OCI-LY7 (cell line): Measurements from ENCODE around the gene LYPLA2. TPM values are rescaled to one million over a fixed set of nuclear protein-coding genes. Genes with fewer than 3 reads are reported as not detected.
"Not testable (repeated sequence)": the region's sequence is repeated elsewhere in the genome, so short reads cannot be mapped to it uniquely, and the experiment has no call there.

Source experiments
- BruUV-seq: library from RNA; stranded (reverse); fragments of 400-500 nt; replicated peaks from 2 replicates; lab custom pipeline; 2021; lab: Mats Ljungman, UMichigan
- CTCF ChIA-PET: fragments of 300-600 bp; sonication (Branson Sonifier 250); formaldehyde crosslinking; loops from one replicate; lab custom pipeline; 2022; ENCODE audit warnings: antibody characterized with exemption; ENCODE audit not compliant: unreplicated experiment; lab: Charles Lee
- POLR2A ChIA-PET: fragments of 300-600 bp; sonication (Branson Sonifier 250); formaldehyde crosslinking; loops from one replicate; lab custom pipeline; 2022; ENCODE audit warnings: antibody characterized with exemption; lab: Charles Lee
- DNase-seq: peaks from one replicate; pipeline ENCODE4 v3.0.0-alpha.2; 2015; ENCODE audit warnings: low spot score
- H2AFZ ChIP-seq: fragments of 200-600 bp; sonication (generic), shearing (Covaris generic); 2 replicates; pipeline ENCODE4 v1.6.1; 2014; ENCODE audit warnings: mild to moderate bottlenecking, antibody characterized with exemption, low read length, moderate library complexity
- H3K27ac ChIP-seq: fragments of 200-600 bp; sonication (generic); 2 replicates; pipeline ENCODE4 v1.5.1; 2014; ENCODE audit warnings: mixed run types, low read depth, mild to moderate bottlenecking, moderate library complexity, low read length, inconsistent platforms; ENCODE audit not compliant: poor library complexity, severe bottlenecking
- H3K36me3 ChIP-seq: fragments of 200-600 bp; sonication (generic); 2 replicates; pipeline ENCODE4 v1.6.1; 2014; ENCODE audit warnings: mild to moderate bottlenecking, antibody characterized with exemption, low read length, moderate library complexity, mixed read lengths; ENCODE audit not compliant: insufficient read depth
- H3K4me1 ChIP-seq: fragments of 200-600 bp; sonication (generic); 2 replicates; pipeline ENCODE4 v1.5.1; 2014; ENCODE audit warnings: mild to moderate bottlenecking, low read length; ENCODE audit not compliant: insufficient read depth, poor library complexity, severe bottlenecking
- H3K4me2 ChIP-seq: fragments of 200-600 bp; sonication (generic); 2 replicates; pipeline ENCODE4 v1.6.1; 2014; ENCODE audit warnings: mild to moderate bottlenecking, low read length
- H3K4me3 ChIP-seq: fragments of 200-600 bp; sonication (generic); 2 replicates; pipeline ENCODE4 v1.5.1; 2014; ENCODE audit warnings: mild to moderate bottlenecking, low read depth, low read length; ENCODE audit not compliant: poor library complexity, severe bottlenecking
- H3K79me2 ChIP-seq: fragments of 200-600 bp; sonication (generic); 2 replicates; pipeline ENCODE4 v1.6.1; 2016; ENCODE audit warnings: low read depth, mild to moderate bottlenecking, low read length, moderate library complexity, mixed read lengths; ENCODE audit not compliant: insufficient read depth
- H3K9me2 ChIP-seq: fragments of 200-600 bp; sonication (generic); 2 replicates; pipeline ENCODE4 v1.6.1; 2016; ENCODE audit warnings: mild to moderate bottlenecking, low read length, mixed read lengths; ENCODE audit not compliant: insufficient read depth
- H3K9me3 ChIP-seq: fragments of 200-600 bp; sonication (generic); 2 replicates; pipeline ENCODE4 v1.6.1; 2014; ENCODE audit warnings: mild to moderate bottlenecking, mixed run types, low read length, mixed read lengths
- H4K20me1 ChIP-seq: fragments of 200-600 bp; sonication (generic); 2 replicates; pipeline ENCODE4 v1.6.1; 2014; ENCODE audit warnings: mild to moderate bottlenecking, antibody characterized with exemption, low read length, moderate library complexity, mixed read lengths; ENCODE audit not compliant: insufficient read depth
- EZH2phosphoT487 ChIP-seq: fragments of 200-600 bp; sonication (generic); IDR thresholded peaks from 2 replicates; pipeline ENCODE4 v1.6.1; 2018; ENCODE audit warnings: low read depth, borderline replicate concordance, mild to moderate bottlenecking, mixed run types, antibody characterized with exemption, low read length, moderate library complexity, mixed read lengths
- intact Hi-C: fragments of 100-400 bp; cut with micrococcal nuclease; formaldehyde crosslinking; loops from one replicate; pipeline ENCODE4 v1.10.0; 2022; ENCODE audit not compliant: unreplicated experiment
- total RNA-seq, 2 experiments: library from RNA; depleted of rRNA in 1 of 2; stranded (reverse); fragments of >200 nt in 1 of 2; shearing (Covaris generic) in 1 of 2; gene quantifications; 2 replicates each; pipeline ENCODE4 v1.2.3, GENCODE V29; 2014 to 2022
- TF ChIP-seq, protein P1 (sequence below): fragments of 200-600 bp; sonication (generic); conservative IDR thresholded peaks from 2 replicates; pipeline ENCODE4 v1.5.1; 2014; ENCODE audit warnings: mild to moderate bottlenecking, antibody characterized with exemption, low read length, moderate library complexity, mixed read lengths

The LYPLA2 gene
- total RNA-seq, 2 experiments from 2014 or later, result 68.3 to 91.2 TPM

DNA sequence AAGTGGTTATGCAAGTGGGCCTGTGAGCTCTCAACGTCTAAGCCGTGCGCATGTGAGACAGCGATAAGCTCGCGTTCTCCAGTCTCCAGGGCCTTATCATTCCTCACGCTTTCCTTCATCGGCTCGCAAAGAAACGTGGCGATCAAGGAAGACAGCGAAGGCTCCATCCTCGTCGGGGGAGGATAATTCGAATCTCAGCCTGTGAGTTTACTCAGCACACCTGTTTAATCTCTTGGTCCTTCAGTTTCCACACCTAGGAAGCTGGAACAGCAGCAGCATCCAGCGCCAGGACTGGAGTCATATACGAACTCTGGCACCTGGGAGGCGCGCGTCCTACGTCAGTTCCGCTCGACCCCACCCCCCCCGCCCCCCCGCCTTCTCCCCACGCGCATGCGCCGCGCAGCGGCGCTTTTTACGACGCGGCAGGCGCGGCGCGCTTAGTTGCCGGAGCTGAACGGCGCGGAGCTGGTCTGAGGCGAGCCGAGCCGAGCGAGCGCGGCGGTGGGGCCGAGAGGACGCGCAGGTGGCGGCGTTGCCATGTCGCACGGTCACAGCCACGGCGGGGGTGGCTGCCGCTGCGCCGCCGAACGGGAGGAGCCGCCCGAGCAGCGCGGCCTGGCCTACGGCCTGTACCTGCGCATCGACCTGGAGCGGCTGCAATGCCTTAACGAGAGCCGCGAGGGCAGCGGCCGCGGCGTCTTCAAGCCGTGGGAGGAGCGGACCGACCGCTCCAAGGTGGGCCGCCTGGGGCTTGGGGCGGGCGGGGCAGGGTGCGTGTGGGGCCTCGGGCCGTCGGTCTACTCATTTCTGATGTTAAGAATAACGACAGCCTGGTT is 12.7 kb upstream of the LYPLA2 start, which contains the start of gene PITHD1:
Gene PITHD1 (plus strand): TSS at position 440 of the 836 bp plus-strand sequence. CDS start 98 bp downstream, at position 538.
- Histone ChIP-seq H3K4me1 (peaks cover 29% of the 10 kb centered on the region), H3K4me3 (peak within 1 kb of the TSS; percentile 88), H4K20me1 (no peaks in the 10 kb centered on the region), H3K27ac (peak within 1 kb of the TSS; percentile 47), H3K36me3 (peaks cover 34% of the 10 kb centered on the region), H3K9me3 (no peaks in the 10 kb centered on the region), H3K79me2 (peaks cover 46% of the 10 kb centered on the region), H3K4me2 (peak within 1 kb of the TSS; percentile 82), H2AFZ (peak within 1 kb of the TSS; percentile 84), H3K9me2 (no peaks in the 10 kb centered on the region)
- BruUV-seq, result no TSS peak
- no peak for TF ChIP-seq EZH2phosphoT487
- TF ChIP-seq, protein P1, sequence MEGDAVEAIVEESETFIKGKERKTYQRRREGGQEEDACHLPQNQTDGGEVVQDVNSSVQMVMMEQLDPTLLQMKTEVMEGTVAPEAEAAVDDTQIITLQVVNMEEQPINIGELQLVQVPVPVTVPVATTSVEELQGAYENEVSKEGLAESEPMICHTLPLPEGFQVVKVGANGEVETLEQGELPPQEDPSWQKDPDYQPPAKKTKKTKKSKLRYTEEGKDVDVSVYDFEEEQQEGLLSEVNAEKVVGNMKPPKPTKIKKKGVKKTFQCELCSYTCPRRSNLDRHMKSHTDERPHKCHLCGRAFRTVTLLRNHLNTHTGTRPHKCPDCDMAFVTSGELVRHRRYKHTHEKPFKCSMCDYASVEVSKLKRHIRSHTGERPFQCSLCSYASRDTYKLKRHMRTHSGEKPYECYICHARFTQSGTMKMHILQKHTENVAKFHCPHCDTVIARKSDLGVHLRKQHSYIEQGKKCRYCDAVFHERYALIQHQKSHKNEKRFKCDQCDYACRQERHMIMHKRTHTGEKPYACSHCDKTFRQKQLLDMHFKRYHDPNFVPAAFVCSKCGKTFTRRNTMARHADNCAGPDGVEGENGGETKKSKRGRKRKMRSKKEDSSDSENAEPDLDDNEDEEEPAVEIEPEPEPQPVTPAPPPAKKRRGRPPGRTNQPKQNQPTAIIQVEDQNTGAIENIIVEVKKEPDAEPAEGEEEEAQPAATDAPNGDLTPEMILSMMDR, result no peak
- ChIA-PET CTCF (interaction anchor here (0.8 kb wide), 1 partner anchor 138 kb away, joined by 5 read pairs; no protein-coding TSS in a partner anchor), POLR2A (interaction anchor here (0.6 to 2.2 kb wide), 11 partner anchors 10 to 644 kb away, joined by 3 to 7 read pairs (median 4); partner anchors contain the start of gene CNR2)
- peak; percentile 93 for DNase-seq
- intact Hi-C loops, result loop anchor here (1.0 kb wide), 1 partner anchor 13 kb away; the partner anchor contains the start of gene LYPLA2

DNA sequence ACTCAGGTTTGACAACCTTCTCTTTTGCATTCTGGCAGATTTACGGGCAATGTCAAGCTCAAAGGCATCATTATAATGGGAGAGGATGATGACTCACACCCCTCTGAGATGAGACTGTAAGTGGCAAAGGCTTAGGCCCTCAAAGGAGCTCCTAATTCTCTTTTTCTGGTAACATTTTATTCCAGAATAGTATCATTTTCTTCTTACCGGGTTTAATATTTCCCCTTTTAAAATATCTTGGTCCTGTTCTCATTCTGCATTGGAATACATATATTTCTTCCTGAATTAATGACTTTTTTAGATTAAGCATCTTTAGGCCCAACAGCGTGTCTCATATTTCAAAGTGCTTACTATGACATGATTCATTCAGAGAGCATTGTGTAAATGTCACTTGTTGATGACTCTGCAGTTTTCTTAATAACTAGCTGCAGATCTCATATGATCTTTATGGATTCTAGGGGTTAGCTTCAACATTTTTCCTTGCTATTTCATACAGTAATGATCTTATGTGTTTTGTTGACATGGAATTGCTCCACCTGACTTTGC is 11.0 kb upstream of the LYPLA2 start:
- BruUV-seq, result TSS peak; percentile 55
- ChIA-PET POLR2A (interaction anchor here (0.6 to 1.0 kb wide), 5 partner anchors 8 to 236 kb away, joined by 3 to 4 read pairs (median 3); partner anchors contain the start of gene GALE), CTCF (interaction anchor here (0.6 kb wide), 1 partner anchor 8 kb away, joined by 4 read pairs; no protein-coding TSS in a partner anchor)
- TF ChIP-seq EZH2phosphoT487, result no peak
- Histone ChIP-seq H2AFZ (no peak overlapping the region), H3K4me1 (peaks cover 29% of the 10 kb centered on the region), H3K36me3 (peaks cover 50% of the 10 kb centered on the region), H3K9me2 (no peaks in the 10 kb centered on the region), H3K4me2 (peak overlapping the region; percentile 82), H4K20me1 (no peaks in the 10 kb centered on the region), H3K4me3 (peak overlapping the region; percentile 88), H3K9me3 (no peaks in the 10 kb centered on the region), H3K27ac (no peak overlapping the region), H3K79me2 (peaks cover 53% of the 10 kb centered on the region)
- no peak for DNase-seq
- intact Hi-C loops, result no loop called here

DNA sequence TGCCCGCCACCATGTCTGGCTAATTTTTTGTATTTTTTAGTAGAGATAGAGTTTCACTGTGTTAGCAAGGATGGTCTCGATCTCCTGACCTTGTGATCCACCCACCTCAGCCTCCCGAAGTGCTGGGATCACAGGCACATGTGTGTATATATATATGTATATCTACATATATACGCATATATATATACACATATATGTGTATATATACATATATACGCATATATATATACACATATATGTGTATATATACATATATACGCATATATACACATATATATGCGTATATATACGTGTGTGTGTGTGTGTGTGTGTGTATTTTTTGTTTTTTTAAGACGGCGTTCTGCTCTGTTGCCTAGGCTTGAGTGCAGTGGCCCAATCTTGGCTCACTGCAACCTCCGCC is 7.8 kb upstream of the LYPLA2 start:
- H2AFZ ChIP-seq, H3K27ac ChIP-seq, H3K9me3 ChIP-seq, H4K20me1 ChIP-seq, H3K4me3 ChIP-seq, DNase-seq, CTCF ChIA-PET, H3K9me2 ChIP-seq, POLR2A ChIA-PET, BruUV-seq, H3K4me2 ChIP-seq, intact Hi-C loops: not testable (repeated sequence)
- Histone ChIP-seq H3K79me2 (peaks cover 39% of the 10 kb centered on the region), H3K4me1 (peaks cover 14% of the 10 kb centered on the region), H3K36me3 (peaks cover 81% of the 10 kb centered on the region)
